GM18867 (cell line): ENCODE results near the gene DENND2A.
"Not testable (repeated sequence)": the region's sequence is repeated elsewhere in the genome, so short reads cannot be mapped to it uniquely, and the experiment has no call there.

ENCODE experiments used
- ATAC-seq: cut with Tn5 transposase; IDR thresholded peaks from one replicate; pipeline ENCODE4 v1.9.1; 2021; ENCODE audit warnings: mild to moderate bottlenecking, moderate library complexity; ENCODE audit not compliant: unreplicated experiment

Gene DENND2A

DNA sequence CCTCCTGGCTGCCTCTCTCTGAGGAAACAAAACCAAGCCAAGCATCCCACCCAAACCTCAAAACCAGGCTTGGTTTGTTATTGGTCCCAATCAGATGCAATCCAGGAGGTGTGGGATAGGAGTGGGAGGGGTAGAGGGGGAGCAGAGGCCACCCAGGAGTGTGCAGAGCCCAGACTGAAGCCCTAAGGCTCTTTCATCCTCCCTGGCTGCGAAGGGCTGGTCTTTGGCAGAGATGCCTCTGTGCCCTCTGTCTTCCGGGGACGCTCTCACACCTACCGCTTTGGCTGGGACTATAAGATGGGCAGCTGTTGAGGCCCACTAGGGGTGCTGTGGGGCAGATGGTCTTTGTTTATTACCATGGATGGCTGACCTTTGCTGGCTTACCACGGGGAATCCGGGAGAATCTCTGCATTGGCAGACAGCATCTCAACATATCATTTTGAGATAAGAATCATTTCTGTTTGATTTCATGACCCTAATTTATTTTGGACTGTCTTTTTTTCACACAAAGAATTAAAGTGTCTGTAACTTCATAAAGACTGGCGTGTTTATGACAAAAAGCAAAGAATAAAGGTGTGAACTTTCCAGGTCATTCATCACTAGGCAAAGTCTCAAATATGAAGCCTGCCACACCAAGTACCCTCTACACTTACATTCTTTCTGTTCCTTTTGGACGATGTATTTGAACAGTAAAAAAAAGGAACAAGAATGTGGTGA is 6.5 kb upstream of the DENND2A start:
- peak; percentile 84 for ATAC-seq

DNA sequence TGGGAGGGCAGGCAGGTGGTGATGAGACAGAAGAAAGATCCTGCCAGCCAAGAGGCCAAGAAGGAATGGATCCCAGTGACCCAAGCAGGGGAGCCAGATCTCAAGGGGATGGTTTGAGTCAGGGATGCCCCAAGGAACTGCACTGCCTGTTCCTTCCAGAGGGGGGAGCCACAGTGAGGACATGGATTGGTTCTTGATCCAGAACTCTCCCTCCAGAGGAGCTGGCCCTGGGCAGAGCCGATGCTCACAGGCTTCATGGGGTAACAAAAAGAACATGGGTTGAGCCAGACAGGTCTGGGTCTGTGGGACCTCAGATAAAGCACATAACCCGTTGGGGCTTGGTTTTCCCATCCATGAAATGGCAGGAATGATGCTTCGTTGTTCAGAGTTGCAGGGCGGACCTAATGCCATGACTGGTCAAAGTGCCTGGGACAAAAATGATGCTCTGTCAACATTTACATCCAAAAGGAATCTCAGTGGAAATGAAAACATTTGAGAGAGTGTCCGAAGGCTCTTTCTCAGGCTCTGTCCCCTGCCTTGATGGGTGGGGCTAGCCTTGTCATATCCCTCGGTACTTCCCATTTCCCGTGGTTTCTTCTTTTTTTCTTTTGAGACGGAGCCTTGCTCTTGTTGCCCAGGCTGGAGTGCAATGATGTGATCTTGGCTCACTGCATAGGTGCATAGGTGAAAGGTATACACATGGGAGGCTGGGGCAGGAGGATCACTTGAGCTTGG is 4.7 kb upstream of the DENND2A start:
- ATAC-seq: no peak

DNA sequence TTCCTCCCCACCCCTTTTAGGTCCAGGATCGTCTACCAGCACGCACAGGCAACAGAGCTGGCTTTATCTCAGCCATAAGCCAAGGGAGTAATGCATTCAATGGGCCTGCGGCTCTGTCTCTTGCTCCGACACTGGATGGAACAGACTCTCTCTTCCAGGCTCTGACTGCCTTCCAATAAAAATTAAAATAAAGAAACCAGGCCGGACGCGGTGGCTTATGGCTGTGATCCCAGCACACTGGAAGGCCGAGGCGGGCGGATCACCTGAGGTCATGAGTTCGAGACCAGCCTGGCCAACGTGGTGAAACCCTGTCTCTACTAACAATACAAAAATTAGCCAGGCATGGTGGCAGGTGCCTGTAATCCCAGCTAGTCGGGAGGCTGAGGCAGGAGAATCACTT is 4.1 kb upstream of the DENND2A start:
- ATAC-seq: not testable (repeated sequence)

DNA sequence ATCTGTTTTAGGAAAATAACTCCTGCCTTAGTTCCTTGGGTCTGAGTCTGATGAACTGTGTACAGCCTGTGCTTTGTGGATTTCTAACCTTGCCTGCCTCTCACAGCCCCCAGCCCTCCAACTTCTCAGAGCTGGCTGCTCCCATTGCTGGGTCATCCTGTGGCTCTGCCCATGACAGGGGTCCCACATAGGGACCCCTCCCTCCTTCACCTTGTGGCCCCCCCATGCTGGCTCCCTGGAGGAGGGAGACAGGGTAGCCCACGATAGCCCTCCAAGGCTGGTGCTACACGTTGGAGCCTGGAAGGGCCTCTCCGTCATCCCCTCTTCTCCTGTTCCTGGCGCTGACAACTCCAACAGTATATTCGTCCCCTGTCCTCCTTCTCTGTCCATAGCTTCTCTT is 2.8 kb upstream of the DENND2A start:
- no peak for ATAC-seq

GRCh38 chr7:140641524-140642195 is 1.0 kb upstream of the DENND2A start:
- no peak for ATAC-seq

GRCh38 chr7:140640060-140640637 is 464 bp downstream of the DENND2A start:
- ATAC-seq: no peak

DNA sequence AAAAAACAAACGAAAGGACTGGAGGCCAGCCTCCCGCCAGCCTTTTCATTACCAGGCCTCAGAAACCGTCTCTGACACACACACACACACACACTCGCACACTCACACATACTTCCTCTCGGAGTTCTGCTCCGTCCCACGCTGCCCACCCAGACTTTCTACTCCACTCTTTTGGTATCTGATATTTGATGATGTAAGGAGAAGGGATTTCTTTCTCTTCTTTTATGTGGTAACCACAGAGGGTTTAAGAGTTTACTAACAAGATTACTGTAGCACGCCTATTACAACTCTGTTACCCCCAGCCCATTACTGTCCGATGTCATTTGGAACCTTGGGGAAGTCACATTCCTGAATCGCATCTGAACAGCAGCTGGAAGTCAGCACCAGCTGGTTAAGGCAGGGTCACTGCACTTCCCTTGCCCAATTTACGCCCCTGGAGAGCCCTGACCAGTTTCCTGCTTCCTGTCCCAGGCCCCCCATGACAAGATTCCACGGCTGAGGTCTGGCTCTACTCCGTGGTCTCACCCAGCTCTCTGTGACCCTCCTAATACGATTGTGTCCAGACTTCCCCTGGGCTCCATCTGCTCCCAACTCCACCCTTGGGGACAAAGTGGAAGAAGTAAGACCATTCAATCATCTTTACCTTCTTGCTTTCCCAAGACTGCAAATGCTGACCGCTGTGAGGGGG is 1.1 kb downstream of the DENND2A start:
- no peak for ATAC-seq

- no peak for ATAC-seq
Measured at GRCh38 chr7:140638173-140638791, 2.3 kb downstream of the DENND2A start.

- ATAC-seq: no peak
Measured at GRCh38 chr7:140637400-140637799, 3.2 kb downstream of the DENND2A start.

- no peak for ATAC-seq
Measured at GRCh38 chr7:140635816-140636215, 4.8 kb downstream of the DENND2A start.

GRCh38 chr7:140635345-140635744 is 5.3 kb downstream of the DENND2A start:
- no peak for ATAC-seq

DNA sequence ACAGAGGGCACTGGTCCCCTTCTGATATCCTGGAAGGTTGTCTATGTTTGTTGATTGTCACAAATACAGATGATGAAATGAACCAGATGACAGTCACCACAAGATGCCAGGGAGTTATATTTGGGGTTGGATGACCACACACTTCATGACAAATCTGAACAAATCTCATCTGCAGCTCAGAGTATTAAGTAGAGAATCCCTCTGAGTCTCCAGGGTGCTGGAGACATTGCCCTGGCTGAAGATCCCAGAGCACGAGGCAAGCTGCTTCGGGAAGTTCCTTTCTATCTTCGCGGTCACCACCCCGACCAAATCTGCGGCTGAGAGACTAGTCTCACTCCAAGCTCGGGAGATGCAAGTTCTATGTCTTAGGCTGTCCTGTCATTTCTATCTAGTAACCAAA is 9.0 kb downstream of the DENND2A start:
- ATAC-seq: no peak

DNA sequence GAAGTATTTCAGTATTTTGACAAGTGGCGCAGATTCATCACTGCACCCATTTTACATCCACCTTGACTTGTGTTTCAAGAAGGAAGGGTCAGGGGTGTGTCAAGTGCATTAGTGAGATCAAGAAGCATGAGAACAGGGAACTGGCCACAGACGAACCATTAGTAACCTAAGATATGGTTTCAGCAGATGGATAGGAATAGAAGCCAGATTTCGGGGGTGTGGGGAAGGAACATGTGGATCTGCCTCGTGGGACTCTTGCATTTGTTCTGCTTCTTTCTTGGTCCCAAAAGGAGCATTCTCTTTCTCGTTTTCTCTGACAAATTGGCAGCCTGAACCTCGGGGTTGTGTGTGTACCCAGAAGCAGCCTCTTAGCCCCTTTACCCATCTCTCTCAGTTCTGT is 9.6 kb downstream of the DENND2A start:
- ATAC-seq: no peak

DNA sequence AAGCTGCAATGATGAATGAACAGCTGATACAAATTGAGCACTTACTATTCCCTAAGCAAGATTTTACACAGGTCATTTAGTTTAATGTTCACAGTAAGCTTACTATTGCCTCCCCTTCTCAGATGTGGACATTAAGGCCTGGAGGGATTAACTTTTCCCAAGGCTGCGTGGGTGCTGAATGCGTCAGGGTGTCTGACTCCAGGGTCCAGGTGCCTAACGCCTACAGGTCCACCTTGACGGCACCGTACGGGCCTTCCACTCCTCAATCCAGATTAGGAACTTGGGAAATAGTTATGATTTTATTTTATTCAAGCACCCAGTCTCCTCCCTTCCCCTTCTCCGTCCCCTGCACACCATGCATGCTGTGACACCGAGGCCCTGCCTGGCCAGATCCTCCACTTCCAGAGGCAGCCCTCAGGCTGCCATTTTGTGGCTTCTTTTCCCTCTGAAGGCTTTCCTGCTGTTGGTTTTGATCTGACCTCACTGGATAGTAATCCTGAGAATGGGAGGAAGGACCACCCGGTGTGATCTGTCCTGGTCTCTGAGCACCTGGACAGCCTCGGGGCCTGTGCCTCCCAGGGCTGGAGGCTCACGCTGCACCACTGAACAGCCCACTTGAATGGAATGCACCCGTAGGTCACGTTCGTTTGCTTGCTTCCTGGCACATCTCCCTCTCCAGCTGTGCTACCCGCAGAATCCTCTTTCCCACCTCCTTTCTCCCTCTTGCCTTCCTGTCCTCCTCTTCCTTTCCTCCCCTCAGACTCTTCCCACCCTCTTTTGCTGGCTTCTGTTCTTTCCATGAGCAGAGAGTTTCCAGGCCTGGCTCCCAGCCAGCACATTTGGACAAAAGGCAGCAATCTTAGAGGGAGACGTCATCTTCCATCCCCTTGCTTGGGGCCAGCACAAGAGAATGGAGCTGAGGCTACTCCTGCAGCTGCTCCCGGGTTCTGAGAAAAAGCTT is 14.4 kb downstream of the DENND2A start:
- ATAC-seq: no peak

DNA sequence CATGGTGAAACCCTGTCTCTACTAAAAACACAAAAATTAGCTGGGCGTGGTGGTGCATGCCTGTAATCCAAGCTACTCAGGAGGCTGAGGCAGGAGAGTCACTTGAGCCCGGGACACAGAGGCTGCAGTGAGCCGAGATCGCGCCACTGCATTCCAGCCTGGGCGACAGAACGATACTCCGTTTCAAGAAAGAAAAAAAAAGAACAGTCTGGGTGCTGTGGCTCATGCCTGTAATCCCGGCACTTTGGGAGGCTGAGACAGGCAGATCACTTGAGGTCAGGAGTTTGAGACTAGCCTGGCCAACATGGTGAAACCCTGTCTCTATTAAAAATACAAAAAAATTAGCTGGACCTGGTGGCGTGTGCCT is 15.4 kb downstream of the DENND2A start:
- not testable (repeated sequence) for ATAC-seq

DNA sequence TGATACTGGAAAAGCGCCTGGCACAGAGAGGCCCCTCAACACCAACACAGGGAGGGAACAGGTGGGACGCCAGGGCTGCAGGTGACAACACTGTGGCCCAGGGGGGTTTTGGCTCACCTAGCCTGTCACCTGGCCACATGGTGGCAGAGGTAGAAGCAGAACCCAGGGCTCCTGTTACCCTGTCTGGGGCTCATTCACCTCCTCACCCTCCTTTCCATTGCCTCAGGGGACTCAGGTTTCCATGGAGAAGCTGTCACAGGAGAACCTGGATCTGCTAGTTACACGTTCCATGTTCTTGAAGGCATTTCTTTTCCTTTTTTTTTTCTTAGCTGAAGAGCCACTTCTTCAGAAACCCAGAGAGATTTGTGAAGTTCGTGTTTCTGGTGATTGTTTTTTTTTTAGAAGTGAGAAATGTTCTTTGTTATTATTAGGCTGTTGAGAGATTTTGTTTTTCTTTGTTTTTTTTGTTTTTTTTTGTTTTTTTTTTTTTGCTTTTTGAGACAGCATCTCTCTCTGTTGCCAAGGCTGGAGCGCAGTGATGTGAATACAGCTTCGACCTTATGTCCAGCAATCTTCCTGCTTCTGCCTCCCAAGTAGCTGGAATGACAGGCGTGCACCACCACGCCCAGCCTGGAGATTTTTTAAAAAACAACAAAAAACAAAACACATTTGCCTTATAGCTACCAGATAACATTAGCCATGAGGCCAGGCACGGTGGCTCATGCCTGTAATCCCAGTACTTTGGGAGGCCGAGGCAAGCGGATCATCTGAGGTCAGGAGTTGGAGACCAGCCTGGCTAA is 16.0 kb downstream of the DENND2A start:
- no peak for ATAC-seq

- no peak for ATAC-seq
Measured at GRCh38 chr7:140623980-140624379, 16.6 kb downstream of the DENND2A start.

DNA sequence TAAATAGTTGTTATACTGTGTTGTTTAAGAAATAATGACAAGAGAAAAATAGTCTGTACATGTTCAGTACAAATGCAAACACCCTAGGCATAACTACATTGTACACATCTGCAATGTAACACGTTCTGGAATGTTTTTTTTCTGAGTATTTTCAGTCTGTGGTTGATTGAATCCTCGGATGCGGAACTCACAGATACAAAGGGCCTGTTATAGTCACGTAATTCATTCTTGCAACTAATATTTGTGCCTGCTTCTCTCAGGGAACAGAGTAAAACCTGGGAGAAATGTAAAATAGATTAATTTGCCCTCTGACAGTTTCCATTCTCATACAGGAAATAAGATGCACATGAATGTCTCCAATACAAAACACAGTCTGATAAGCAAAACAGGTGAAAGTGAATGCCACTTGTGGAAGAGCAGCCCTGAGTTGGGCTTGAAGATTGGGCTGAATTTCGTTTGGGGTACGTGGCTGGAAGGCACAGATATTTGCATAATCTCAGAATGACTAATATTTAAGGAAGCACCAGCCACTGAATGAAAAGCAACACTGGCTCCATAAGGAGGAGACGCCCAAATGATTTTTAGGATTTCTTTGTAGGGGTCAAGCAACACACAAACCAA is 19.1 kb downstream of the DENND2A start:
- ATAC-seq: peak; percentile 54
